ENCODE measurements around the gene NCS1.

GRCh38 chr9:130237763-130238524 is 65.7 kb downstream of the NCS1 start:
- no peak for TF ChIP-seq CTCF (IDR thresholded peaks at IDR 0.05; ENCODE audit: insufficient read depth, low read depth, low read length)
- no peak for TF ChIP-seq EZH2 (IDR thresholded peaks at IDR 0.05; ENCODE audit: insufficient read depth, low read length)

Measured in astrocyte (in vitro differentiated cells and primary cell).